ENCODE results near the gene E2F4.

E2F4 gene

GRCh38 chr16:67176662-67177061, 15.3 kb upstream of the E2F4 start:
- H3K4me3 ChIP-seq (ENCODE audit: low read length in 2 of 2): no peak overlapping the region
- no peak overlapping the region for H3K9ac ChIP-seq (ENCODE audit: low read depth in 1 of 2, low read length in 2 of 2)
- peaks cover 26 to 28% of the 10 kb centered on the region in 2 donors for H3K4me1 ChIP-seq (ENCODE audit: control insufficient read depth in 2 of 2, insufficient read depth in 2 of 2, low read length in 2 of 2)
- H3K27ac ChIP-seq (ENCODE audit: low read depth in 2 of 2, low read length in 2 of 2): no peak overlapping the region
- no peaks in the 10 kb centered on the region for H3K36me3 ChIP-seq (ENCODE audit: control insufficient read depth in 2 of 2, insufficient read depth in 2 of 2, low read length in 2 of 2)
- no peaks in the 10 kb centered on the region for H3K27me3 ChIP-seq (ENCODE audit: control insufficient read depth in 2 of 2, insufficient read depth in 2 of 2, low read length in 2 of 2)
- H3K9me3 ChIP-seq (ENCODE audit: control insufficient read depth in 2 of 2, low read length in 2 of 2): no peaks in the 10 kb centered on the region

- Histone ChIP-seq H3K4me3 (ENCODE audit: low read length in 2 of 2) (peak overlapping the region; percentile 59 to 65), H3K27ac (ENCODE audit: low read depth in 2 of 2, low read length in 2 of 2) (peak overlapping the region; percentile 84 to 87), H3K9me3 (ENCODE audit: control insufficient read depth in 2 of 2, low read length in 2 of 2) (no peaks in the 10 kb centered on the region), H3K27me3 (ENCODE audit: control insufficient read depth in 2 of 2, insufficient read depth in 2 of 2, low read length in 2 of 2) (no peaks in the 10 kb centered on the region), H3K4me1 (ENCODE audit: control insufficient read depth in 2 of 2, insufficient read depth in 2 of 2, low read length in 2 of 2) (peaks cover 29 to 30% of the 10 kb centered on the region in 2 donors), H3K36me3 (ENCODE audit: control insufficient read depth in 2 of 2, insufficient read depth in 2 of 2, low read length in 2 of 2) (no peaks in the 10 kb centered on the region), H3K9ac (ENCODE audit: low read depth in 1 of 2, low read length in 2 of 2) (peak overlapping the region; percentile 49 to 62)
These were observed 13.9 kb upstream of the E2F4 start for GRCh38 chr16:67177743-67178699.

- no peak overlapping the region for H3K4me3 ChIP-seq (ENCODE audit: low read length in 2 of 2)
- no peaks in the 10 kb centered on the region for H3K9me3 ChIP-seq (ENCODE audit: control insufficient read depth in 2 of 2, low read length in 2 of 2)
- peaks cover 23 to 24% of the 10 kb centered on the region in 2 donors for H3K4me1 ChIP-seq (ENCODE audit: control insufficient read depth in 2 of 2, insufficient read depth in 2 of 2, low read length in 2 of 2)
- no peaks in the 10 kb centered on the region for H3K27me3 ChIP-seq (ENCODE audit: control insufficient read depth in 2 of 2, insufficient read depth in 2 of 2, low read length in 2 of 2)
- H3K36me3 ChIP-seq (ENCODE audit: control insufficient read depth in 2 of 2, insufficient read depth in 2 of 2, low read length in 2 of 2): no peaks in the 10 kb centered on the region
- H3K9ac ChIP-seq (ENCODE audit: low read depth in 1 of 2, low read length in 2 of 2): no peak overlapping the region
- H3K27ac ChIP-seq (ENCODE audit: low read depth in 2 of 2, low read length in 2 of 2): no peak overlapping the region
These were observed 12.4 kb upstream of the E2F4 start for GRCh38 chr16:67179421-67180080.

DNA sequence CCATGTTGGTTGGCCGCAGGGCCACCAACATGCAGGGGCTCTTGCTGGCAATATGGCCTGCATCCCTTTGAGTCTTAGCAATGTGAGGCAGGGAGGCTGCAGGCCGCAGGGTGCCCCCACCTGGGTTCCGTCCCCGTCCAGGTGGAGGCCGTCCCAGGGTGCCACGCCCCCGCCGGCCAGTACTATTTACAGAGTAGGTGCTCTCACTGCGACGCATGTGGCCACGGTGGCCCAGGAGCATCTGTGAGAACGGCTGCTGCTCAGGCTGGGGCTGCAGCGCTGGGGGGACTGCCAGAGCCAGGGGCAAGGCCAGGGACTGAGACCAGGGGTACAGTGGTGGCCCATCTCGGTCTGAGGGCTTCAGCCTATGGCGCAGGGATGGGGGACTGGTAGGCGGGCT, 11.8 kb upstream of the E2F4 start:
- no peaks in the 10 kb centered on the region for H3K9me3 ChIP-seq (ENCODE audit: control insufficient read depth in 2 of 2, low read length in 2 of 2)
- H3K27ac ChIP-seq (ENCODE audit: low read depth in 2 of 2, low read length in 2 of 2): no peak overlapping the region
- no peaks in the 10 kb centered on the region for H3K27me3 ChIP-seq (ENCODE audit: control insufficient read depth in 2 of 2, insufficient read depth in 2 of 2, low read length in 2 of 2)

DNA sequence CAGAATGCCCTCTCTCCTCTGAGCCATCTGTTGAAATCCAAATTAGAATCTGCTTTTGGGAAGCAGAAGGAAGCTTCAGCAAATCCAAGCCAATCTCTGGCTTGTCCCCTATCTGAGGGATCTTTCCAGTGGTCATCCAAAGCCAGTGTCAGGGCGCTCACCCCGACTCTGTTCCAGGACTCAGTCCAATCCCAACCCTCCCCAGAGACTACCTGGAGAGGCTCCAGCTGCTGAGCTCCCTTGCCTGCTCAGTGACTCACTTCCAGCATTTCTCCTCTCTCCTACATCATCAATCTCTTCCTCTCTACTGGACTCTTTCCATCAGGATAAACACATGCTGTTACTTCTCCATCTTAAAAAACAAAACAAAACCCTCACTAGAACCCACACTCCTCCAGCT, 10.6 kb upstream of the E2F4 start:
- H3K36me3 ChIP-seq (ENCODE audit: control insufficient read depth in 2 of 2, insufficient read depth in 2 of 2, low read length in 2 of 2): no peaks in the 10 kb centered on the region
- no peak overlapping the region for H3K4me3 ChIP-seq (ENCODE audit: low read length in 2 of 2)
- H3K27me3 ChIP-seq (ENCODE audit: control insufficient read depth in 2 of 2, insufficient read depth in 2 of 2, low read length in 2 of 2): peaks cover 0 to 2% of the 10 kb centered on the region in 2 donors
- peak overlapping the region in 1 of 2 donors; percentile 23 for H3K27ac ChIP-seq (ENCODE audit: low read depth in 2 of 2, low read length in 2 of 2)
- H3K9ac ChIP-seq (ENCODE audit: low read depth in 1 of 2, low read length in 2 of 2): peak overlapping the region in 1 of 2 donors; percentile 24
- H3K9me3 ChIP-seq (ENCODE audit: control insufficient read depth in 2 of 2, low read length in 2 of 2): no peaks in the 10 kb centered on the region
- H3K4me1 ChIP-seq (ENCODE audit: control insufficient read depth in 2 of 2, insufficient read depth in 2 of 2, low read length in 2 of 2): peaks cover 31 to 34% of the 10 kb centered on the region in 2 donors

More for the DNA sequence above, 11.8 kb upstream of the E2F4 start:
- Histone ChIP-seq H3K4me1 (ENCODE audit: control insufficient read depth in 2 of 2, insufficient read depth in 2 of 2, low read length in 2 of 2) (peaks cover 26 to 27% of the 10 kb centered on the region in 2 donors), H3K9ac (ENCODE audit: low read depth in 1 of 2, low read length in 2 of 2) (no peak overlapping the region), H3K36me3 (ENCODE audit: control insufficient read depth in 2 of 2, insufficient read depth in 2 of 2, low read length in 2 of 2) (no peaks in the 10 kb centered on the region), H3K4me3 (ENCODE audit: low read length in 2 of 2) (no peak overlapping the region)

DNA sequence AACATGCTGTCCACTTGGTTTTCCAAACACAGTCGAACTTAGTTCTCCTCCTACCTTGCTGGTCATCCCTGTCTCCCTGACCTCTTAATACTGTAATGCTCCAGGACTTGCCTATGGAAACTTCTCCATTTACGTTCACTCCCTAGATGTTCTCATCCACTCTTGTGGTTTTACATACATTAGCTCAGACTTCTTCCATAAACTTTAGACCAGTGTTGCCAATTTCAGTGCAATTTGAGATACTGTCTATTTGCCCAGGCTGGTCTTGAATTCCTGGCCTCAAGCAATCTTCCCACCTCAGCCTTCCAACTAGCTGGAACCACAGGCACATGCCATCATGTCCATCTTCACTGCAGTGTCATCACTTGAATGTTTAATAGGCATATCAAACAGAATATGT, 9.7 kb upstream of the E2F4 start:
- no peaks in the 10 kb centered on the region for H3K9me3 ChIP-seq (ENCODE audit: control insufficient read depth in 2 of 2, low read length in 2 of 2)
- no peak overlapping the region for H3K9ac ChIP-seq (ENCODE audit: low read depth in 1 of 2, low read length in 2 of 2)
- H3K27ac ChIP-seq (ENCODE audit: low read depth in 2 of 2, low read length in 2 of 2): no peak overlapping the region
- H3K36me3 ChIP-seq (ENCODE audit: control insufficient read depth in 2 of 2, insufficient read depth in 2 of 2, low read length in 2 of 2): no peaks in the 10 kb centered on the region
- H3K4me1 ChIP-seq (ENCODE audit: control insufficient read depth in 2 of 2, insufficient read depth in 2 of 2, low read length in 2 of 2): peaks cover 31 to 34% of the 10 kb centered on the region in 2 donors
- H3K27me3 ChIP-seq (ENCODE audit: control insufficient read depth in 2 of 2, insufficient read depth in 2 of 2, low read length in 2 of 2): peaks cover 0 to 2% of the 10 kb centered on the region in 2 donors
- no peak overlapping the region for H3K4me3 ChIP-seq (ENCODE audit: low read length in 2 of 2)

DNA sequence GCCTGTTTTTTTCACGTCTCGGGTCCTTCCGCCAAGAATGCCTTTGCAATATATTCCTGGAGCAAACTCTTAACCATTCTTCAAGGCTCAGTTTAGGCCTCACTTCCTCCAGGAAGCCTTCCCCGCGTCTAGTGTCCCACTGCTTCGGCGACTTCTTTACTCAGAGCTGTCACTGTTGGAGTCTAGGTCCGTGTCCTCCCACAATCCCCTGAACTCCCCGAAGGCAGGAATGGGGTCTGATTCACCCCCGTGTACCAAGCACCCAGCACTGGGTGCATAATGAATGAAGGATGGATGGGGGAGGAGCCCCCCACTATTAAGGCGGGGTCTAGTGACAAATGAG, 8.7 kb upstream of the E2F4 start:
- Histone ChIP-seq H3K4me1 (ENCODE audit: control insufficient read depth in 2 of 2, insufficient read depth in 2 of 2, low read length in 2 of 2) (peaks cover 28 to 31% of the 10 kb centered on the region in 2 donors), H3K27ac (ENCODE audit: low read depth in 2 of 2, low read length in 2 of 2) (peak overlapping the region; percentile 97), H3K9ac (ENCODE audit: low read depth in 1 of 2, low read length in 2 of 2) (peak overlapping the region; percentile 85 to 93)

GRCh38 chr16:67183627-67184452, 8.1 kb upstream of the E2F4 start, which contains the start of gene MATCAP1:
TSS of gene MATCAP1 (minus strand) at chr16:67183963. CDS start at chr16:67180610, 3,353 bp downstream.
- Histone ChIP-seq H3K27ac (ENCODE audit: low read depth in 2 of 2, low read length in 2 of 2) (peak within 1 kb of the TSS; percentile 97), H3K36me3 (ENCODE audit: control insufficient read depth in 2 of 2, insufficient read depth in 2 of 2, low read length in 2 of 2) (no peaks in the 10 kb centered on the region), H3K9ac (ENCODE audit: low read depth in 1 of 2, low read length in 2 of 2) (peak within 1 kb of the TSS; percentile 85 to 93), H3K9me3 (ENCODE audit: control insufficient read depth in 2 of 2, low read length in 2 of 2) (no peaks in the 10 kb centered on the region), H3K27me3 (ENCODE audit: control insufficient read depth in 2 of 2, insufficient read depth in 2 of 2, low read length in 2 of 2) (peaks cover 0 to 2% of the 10 kb centered on the region in 2 donors), H3K4me3 (ENCODE audit: low read length in 2 of 2) (peak within 1 kb of the TSS; percentile 86 to 92), H3K4me1 (ENCODE audit: control insufficient read depth in 2 of 2, insufficient read depth in 2 of 2, low read length in 2 of 2) (peaks cover 26% of the 10 kb centered on the region in 2 donors)

More for the DNA sequence above, 8.7 kb upstream of the E2F4 start:
- no peaks in the 10 kb centered on the region for H3K9me3 ChIP-seq (ENCODE audit: control insufficient read depth in 2 of 2, low read length in 2 of 2)
- H3K4me3 ChIP-seq (ENCODE audit: low read length in 2 of 2): peak overlapping the region; percentile 86 to 92
- no peaks in the 10 kb centered on the region for H3K36me3 ChIP-seq (ENCODE audit: control insufficient read depth in 2 of 2, insufficient read depth in 2 of 2, low read length in 2 of 2)
- peaks cover 0 to 2% of the 10 kb centered on the region in 2 donors for H3K27me3 ChIP-seq (ENCODE audit: control insufficient read depth in 2 of 2, insufficient read depth in 2 of 2, low read length in 2 of 2)

GRCh38 chr16:67184453-67184994, 7.4 kb upstream of the E2F4 start:
- Histone ChIP-seq H3K27me3 (ENCODE audit: control insufficient read depth in 2 of 2, insufficient read depth in 2 of 2, low read length in 2 of 2) (peaks cover 0 to 2% of the 10 kb centered on the region in 2 donors), H3K9me3 (ENCODE audit: control insufficient read depth in 2 of 2, low read length in 2 of 2) (no peaks in the 10 kb centered on the region), H3K36me3 (ENCODE audit: control insufficient read depth in 2 of 2, insufficient read depth in 2 of 2, low read length in 2 of 2) (no peaks in the 10 kb centered on the region), H3K27ac (ENCODE audit: low read depth in 2 of 2, low read length in 2 of 2) (peak overlapping the region; percentile 97), H3K4me1 (ENCODE audit: control insufficient read depth in 2 of 2, insufficient read depth in 2 of 2, low read length in 2 of 2) (peaks cover 24% of the 10 kb centered on the region in 2 donors), H3K4me3 (ENCODE audit: low read length in 2 of 2) (peak overlapping the region; percentile 86 to 92), H3K9ac (ENCODE audit: low read depth in 1 of 2, low read length in 2 of 2) (peak overlapping the region; percentile 85 to 93)

All from mucosa of rectum (tissue), 2 donors.